OCI-LY3 (cell line): ENCODE measurements around the gene XCR1.

Source experiments
- H2AFZ ChIP-seq: fragments of 200-600, 300-600 bp; shearing (Covaris generic); 2 replicates; pipeline ENCODE4 v1.6.0; 2014; ENCODE audit warnings: antibody characterized with exemption, low read depth, low read length
- H3K27ac ChIP-seq: fragments of 200-600, 300-600 bp; sonication (generic); 2 replicates; pipeline ENCODE4 v1.5.1; 2014; ENCODE audit warnings: mild to moderate bottlenecking, low read length, moderate library complexity, mixed read lengths
- H3K27me3 ChIP-seq: fragments of 200-600, 300-600 bp; sonication (generic); 2 replicates; pipeline ENCODE4 v1.6.1; 2014; ENCODE audit warnings: low read depth, low read length, mixed read lengths
- H3K36me3 ChIP-seq: fragments of 200-600, 300-600 bp; sonication (generic); replicated peaks from 2 replicates; pipeline ENCODE3; 2014; ENCODE audit warnings: low read depth, low read length, mixed read lengths
- H3K4me1 ChIP-seq: fragments of 300-600, 200-600 bp; sonication (generic); 2 replicates; pipeline ENCODE4 v1.6.1; 2014; ENCODE audit warnings: low read length, mixed read lengths
- H3K4me2 ChIP-seq: fragments of 200-600, 300-600 bp; sonication (generic); 2 replicates; pipeline ENCODE4 v1.6.1; 2014; ENCODE audit warnings: low read length, mixed read lengths
- H3K4me3 ChIP-seq: fragments of 300-600, 200-600 bp; sonication (generic); 2 replicates; pipeline ENCODE4 v1.5.1; 2014; ENCODE audit warnings: antibody characterized with exemption, mild to moderate bottlenecking, low read length, moderate library complexity
- H3K79me2 ChIP-seq: fragments of 300-600, 200-600 bp; shearing (Covaris generic); 2 replicates; pipeline ENCODE4 v1.6.1; 2014; ENCODE audit warnings: mild to moderate bottlenecking, low read length, mixed read lengths
- H3K9ac ChIP-seq: fragments of 300-600, 200-600 bp; shearing (Covaris generic); 2 replicates; pipeline ENCODE4 v1.6.0; 2014; ENCODE audit warnings: mild to moderate bottlenecking, low read length, moderate library complexity
- H3K9me3 ChIP-seq: fragments of 200-600, 300-600 bp; shearing (Covaris generic); 2 replicates; pipeline ENCODE4 v1.6.1; 2014; ENCODE audit warnings: low read length, mixed read lengths; ENCODE audit not compliant: insufficient read depth
- H4K20me1 ChIP-seq: fragments of 200-600, 300-600 bp; sonication (generic); 2 replicates; pipeline ENCODE4 v1.6.1; 2016; ENCODE audit warnings: low read length, mixed read lengths; ENCODE audit not compliant: insufficient read depth
- CTCF ChIP-seq: fragments of 200-600, 300-600 bp; sonication (generic); IDR thresholded peaks from 2 replicates; pipeline ENCODE4 v1.5.1; 2014; ENCODE audit warnings: antibody characterized with exemption, low read length, low read depth
- EZH2phosphoT487 ChIP-seq: fragments of 200-600 bp; shearing (Covaris generic); IDR thresholded peaks from 2 replicates; pipeline ENCODE4 v1.6.1; 2018; ENCODE audit warnings: antibody characterized with exemption, mixed run types, low read depth

XCR1 gene

GRCh38 chr3:46031747-46032146 is 4.5 kb upstream of the XCR1 start:
- no peak overlapping the region for H3K4me3 ChIP-seq
- H2AFZ ChIP-seq: no peak overlapping the region
- no peaks in the 10 kb centered on the region for H3K79me2 ChIP-seq
- no peak overlapping the region for H3K9ac ChIP-seq
- H3K36me3 ChIP-seq: peaks cover 8% of the 10 kb centered on the region
- H3K4me1 ChIP-seq: peaks cover 20% of the 10 kb centered on the region
- no peaks in the 10 kb centered on the region for H4K20me1 ChIP-seq
- TF ChIP-seq EZH2phosphoT487 (no peak), CTCF (no peak)
- no peak overlapping the region for H3K4me2 ChIP-seq
- H3K9me3 ChIP-seq: peaks cover 34% of the 10 kb centered on the region
- H3K27me3 ChIP-seq: no peaks in the 10 kb centered on the region; the same call in 1 of the 2 replicates
- no peak overlapping the region for H3K27ac ChIP-seq

- Histone ChIP-seq H3K27me3 (no peaks in the 10 kb centered on the region; the same call in 1 of the 2 replicates), H3K27ac (no peak overlapping the region), H3K9ac (no peak overlapping the region), H3K36me3 (peaks cover 8% of the 10 kb centered on the region), H2AFZ (no peak overlapping the region), H3K4me3 (no peak overlapping the region), H3K79me2 (no peaks in the 10 kb centered on the region), H4K20me1 (no peaks in the 10 kb centered on the region), H3K4me2 (no peak overlapping the region), H3K9me3 (peaks cover 34% of the 10 kb centered on the region), H3K4me1 (peaks cover 20% of the 10 kb centered on the region)
- TF ChIP-seq EZH2phosphoT487: no peak
- no peak for TF ChIP-seq CTCF
Measured at GRCh38 chr3:46031269-46031668, 4.0 kb upstream of the XCR1 start.

GRCh38 chr3:46030626-46031025 is 3.3 kb upstream of the XCR1 start:
- Histone ChIP-seq H2AFZ (no peak overlapping the region), H3K4me2 (no peak overlapping the region), H4K20me1 (no peaks in the 10 kb centered on the region), H3K9me3 (peaks cover 34% of the 10 kb centered on the region), H3K4me1 (peaks cover 16% of the 10 kb centered on the region), H3K36me3 (peaks cover 8% of the 10 kb centered on the region), H3K79me2 (no peaks in the 10 kb centered on the region), H3K4me3 (no peak overlapping the region), H3K9ac (no peak overlapping the region), H3K27me3 (no peaks in the 10 kb centered on the region; the same call in 1 of the 2 replicates), H3K27ac (no peak overlapping the region)
- TF ChIP-seq CTCF (no peak), EZH2phosphoT487 (no peak)

GRCh38 chr3:46029953-46030543 is 2.8 kb upstream of the XCR1 start:
- no peak overlapping the region for H3K27ac ChIP-seq
- TF ChIP-seq CTCF (no peak), EZH2phosphoT487 (no peak)
- no peak overlapping the region for H2AFZ ChIP-seq
- H3K36me3 ChIP-seq: peaks cover 8% of the 10 kb centered on the region
- peaks cover 34% of the 10 kb centered on the region for H3K9me3 ChIP-seq
- no peak overlapping the region for H3K4me3 ChIP-seq
- H3K9ac ChIP-seq: no peak overlapping the region
- no peaks in the 10 kb centered on the region; the same call in 1 of the 2 replicates for H3K27me3 ChIP-seq
- H3K4me1 ChIP-seq: peaks cover 10% of the 10 kb centered on the region
- no peaks in the 10 kb centered on the region for H3K79me2 ChIP-seq
- H4K20me1 ChIP-seq: no peaks in the 10 kb centered on the region
- no peak overlapping the region for H3K4me2 ChIP-seq
